NCI-H1694 (cell line): ENCODE results near the gene UBR1.
"Not testable (repeated sequence)": the region's sequence is repeated elsewhere in the genome, so short reads cannot be mapped to it uniquely, and the experiment has no call there.

Experiments
- DNase-seq: peaks from one replicate; lab custom pipeline; 2025; lab: John Stamatoyannopoulos, UW

Gene UBR1

DNA sequence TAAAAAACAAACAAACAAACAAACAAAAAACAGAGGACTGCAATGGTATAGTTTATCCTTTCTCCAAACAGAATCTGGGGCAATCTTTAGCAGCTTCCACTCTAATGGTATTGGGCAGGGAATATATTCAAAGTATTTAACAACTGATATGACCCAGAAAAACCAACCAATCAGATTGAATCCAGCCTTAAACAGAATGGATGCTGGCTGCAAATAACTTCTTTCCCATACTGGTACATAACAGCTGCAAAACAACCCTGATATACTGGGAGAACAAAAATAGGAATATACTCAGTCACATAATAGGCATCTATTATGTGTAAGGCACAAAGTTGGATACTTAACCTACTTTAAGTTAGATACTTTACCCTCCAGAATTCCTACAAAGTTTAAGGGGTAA lies 49.1 kb downstream of the UBR1 start:
- no peak for DNase-seq

DNA sequence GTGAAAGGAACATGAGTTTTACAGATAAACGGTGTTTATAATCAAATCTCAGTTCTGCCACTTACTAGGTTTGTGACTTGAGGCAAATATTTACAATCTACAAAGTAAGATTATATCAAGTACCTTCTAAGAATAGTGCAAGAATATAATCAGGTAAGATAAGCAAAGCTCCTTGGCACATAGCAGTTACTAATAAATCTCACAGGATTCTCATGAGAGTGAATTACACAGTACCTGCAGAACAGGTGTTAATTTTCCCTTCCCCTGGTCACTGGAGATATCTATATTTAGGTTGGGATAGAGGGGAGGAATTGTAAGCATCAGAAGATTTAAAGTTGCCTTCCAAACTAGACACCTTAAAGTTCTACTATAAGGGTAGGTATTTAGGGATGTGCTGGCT lies 53.0 kb downstream of the UBR1 start:
- DNase-seq: no peak

DNA sequence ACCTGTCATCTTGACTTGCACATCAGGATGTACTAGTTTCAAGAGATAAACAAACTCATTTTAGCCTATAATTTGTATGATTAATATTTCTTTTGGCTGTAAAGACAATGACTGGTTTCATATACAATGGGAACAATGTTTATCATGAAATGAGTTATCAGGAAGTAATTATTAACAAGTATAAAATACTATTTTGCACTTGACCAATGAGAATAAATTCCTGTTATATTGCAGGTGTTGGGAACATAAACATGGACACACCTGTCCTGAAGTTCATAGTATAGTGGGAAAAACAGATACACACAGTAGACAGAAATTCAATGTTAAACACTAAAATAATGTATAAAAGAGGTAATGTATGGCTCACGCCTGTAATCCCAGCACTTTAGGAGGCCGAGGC lies 56.9 kb downstream of the UBR1 start:
- DNase-seq: no peak

DNA sequence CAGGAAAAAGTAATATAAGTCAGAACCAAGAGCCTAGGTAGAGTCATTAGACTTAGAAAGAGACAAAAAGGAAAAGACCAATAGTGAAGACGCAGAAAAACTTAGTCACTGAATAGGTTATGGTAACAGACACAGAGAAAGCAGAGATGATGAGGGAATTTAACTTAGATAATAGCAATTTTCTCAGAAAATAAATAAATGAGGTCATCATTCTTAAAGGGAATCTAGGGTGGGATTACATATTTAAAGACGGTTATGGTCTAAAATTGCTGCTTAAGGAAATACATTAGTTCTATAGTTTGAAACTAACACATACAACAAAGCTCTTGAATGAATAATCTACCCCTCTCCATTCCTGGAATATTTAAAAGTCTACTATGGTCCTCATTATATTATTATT lies 59.4 kb downstream of the UBR1 start:
- DNase-seq: no peak

DNA sequence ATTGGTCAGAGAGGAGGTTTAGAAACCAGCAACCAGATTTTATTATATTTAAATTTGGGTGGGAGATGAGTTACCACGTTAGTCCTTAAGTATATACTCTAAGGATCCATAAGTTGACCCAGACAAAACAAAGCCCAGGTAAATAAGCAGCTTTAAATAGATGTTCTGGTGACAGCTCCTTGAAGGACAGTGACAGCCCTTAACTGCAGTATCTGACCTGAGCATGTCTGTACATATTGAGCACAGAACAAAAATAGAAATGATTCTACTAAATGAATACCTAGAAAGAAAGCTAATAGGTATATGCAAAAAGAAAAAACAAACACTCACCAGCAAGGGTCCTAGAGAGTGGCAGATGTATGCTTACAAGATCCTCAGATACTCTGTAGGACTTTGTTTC lies 63.0 kb downstream of the UBR1 start:
- DNase-seq: no peak

DNA sequence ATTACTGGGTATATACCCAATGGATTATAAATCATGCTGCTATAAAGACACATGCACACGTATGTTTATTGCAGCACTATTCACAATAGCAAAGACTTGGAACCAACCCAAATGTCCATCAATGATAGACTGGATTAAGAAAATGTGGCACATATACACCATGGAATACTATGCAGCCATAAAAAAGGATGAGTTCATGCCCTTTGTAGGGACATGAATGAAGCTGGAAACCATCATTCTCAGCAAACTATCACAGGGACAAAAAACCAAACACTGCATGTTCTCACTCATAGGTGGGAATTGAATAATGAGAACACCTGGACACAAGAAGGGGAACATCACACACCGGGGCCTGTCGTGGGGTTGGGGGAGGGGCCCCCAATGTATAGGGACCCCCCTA lies 64.8 kb downstream of the UBR1 start:
- DNase-seq: not testable (repeated sequence)

DNA sequence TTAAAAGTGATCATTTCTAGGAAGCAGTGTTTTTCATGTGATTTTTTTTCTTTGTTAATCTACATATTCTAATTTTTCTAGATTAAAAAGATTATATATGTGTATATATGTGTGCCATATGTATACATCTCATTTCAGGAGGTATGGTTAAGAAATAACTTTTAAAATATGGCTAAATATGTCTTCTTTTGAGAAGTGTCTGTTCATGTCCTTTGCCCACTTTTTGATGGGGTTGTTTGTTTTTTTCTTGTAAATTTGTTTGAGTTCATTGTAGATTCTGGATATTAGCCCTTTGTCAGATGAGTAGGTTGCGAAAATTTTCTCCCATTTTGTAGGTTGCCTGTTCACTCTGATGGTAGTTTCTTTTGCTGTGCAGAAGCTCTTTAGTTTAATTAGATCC lies 70.6 kb downstream of the UBR1 start:
- DNase-seq: not testable (repeated sequence)

DNA sequence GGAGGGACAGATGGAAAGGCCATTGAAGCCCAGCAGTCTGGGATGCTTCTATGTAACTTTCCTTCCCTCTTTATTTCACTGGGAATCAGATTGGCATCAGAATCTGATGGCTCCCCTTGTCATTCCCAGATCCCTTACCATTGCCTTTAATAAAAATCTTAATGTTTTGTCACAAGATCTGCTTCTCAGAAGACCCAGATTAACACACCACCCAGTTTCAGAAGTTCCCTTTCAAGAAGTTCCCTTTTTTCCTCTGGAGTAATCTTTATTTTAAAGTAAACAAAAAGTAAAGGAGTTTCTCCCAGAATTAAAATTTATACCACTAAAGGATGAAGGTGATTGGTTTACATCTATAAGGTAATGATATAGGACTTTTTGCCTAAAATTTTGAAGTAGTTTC lies 76.4 kb downstream of the UBR1 start:
- no peak for DNase-seq

DNA sequence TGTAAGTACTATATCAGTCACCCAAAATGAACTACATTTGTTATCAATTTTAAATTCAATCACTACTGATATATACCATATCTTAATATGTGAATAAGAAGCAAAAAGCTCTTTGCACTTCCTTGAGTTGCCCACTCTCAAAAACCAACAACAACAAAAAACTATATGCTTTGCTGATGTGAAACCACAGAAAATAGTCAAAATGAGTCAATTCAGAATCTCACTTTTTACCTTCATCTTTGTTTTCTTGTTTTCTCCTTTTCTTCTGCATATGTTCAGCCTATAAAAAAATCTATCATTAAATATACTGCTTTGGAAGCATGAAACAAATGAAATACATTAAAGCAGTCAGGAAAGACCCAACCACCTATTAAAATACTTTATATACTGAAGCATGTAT lies 80.7 kb downstream of the UBR1 start:
- DNase-seq: no peak

DNA sequence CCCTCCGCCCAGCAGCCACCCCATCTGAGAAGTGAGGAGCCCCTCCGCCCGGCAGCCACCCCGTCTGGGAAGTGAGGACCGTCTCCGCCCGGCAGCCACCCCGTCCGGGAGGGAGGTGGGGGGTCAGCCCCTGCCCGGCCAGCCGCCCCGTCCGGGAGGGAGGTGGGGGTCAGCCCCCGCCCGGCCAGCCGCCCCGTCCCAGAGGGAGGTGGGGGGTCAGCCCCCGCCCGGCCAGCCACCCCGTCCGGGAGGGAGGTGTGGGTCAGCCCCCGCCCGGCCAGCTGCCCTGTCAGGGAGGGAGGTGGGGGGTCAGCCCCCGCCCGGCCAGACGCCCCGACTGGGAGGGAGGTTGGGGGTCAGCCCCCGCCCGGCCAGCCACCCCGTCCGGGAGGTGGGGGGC lies 91.2 kb downstream of the UBR1 start:
- not testable (repeated sequence) for DNase-seq

DNA sequence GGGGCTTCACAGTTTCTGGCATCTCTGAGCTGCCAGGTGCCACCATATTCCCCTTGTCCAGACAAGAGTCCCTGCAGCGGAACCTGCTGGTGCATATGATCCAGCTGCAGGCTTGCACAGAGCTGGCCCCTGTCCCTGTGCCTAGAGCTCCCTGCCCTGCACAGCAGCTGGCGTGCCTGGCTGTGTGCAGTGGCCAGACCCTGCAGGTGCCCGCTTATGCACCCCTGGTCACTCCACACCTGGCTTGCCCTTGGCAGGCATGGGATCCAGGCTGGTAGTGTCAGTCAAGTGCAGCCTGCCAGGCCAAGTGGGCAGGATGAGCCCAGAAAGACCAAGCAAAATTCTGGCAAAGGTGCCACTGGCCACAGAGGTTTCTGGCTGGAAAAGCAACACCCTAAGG lies 96.6 kb downstream of the UBR1 start:
- DNase-seq: no peak

DNA sequence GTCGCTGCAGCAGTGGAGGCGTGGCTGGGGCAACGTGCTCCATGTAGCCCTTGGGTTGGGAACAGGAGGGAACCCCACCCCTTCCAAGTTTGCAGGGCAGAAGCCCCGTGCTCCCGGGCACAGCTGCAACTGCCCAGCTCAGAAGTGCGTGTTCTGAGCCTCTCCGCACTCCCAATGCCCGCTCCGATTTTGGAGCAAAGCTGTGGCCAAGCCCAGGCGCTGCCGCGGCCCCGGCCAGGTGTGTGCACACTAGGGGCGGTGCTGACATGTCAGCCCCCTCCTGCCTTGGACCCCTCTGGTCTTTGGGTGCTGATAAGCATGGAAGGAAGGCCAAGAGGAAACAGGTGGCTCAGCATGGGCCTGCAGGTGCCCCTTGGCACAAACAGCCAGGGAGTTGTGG lies 97.7 kb downstream of the UBR1 start:
- no peak for DNase-seq

DNA sequence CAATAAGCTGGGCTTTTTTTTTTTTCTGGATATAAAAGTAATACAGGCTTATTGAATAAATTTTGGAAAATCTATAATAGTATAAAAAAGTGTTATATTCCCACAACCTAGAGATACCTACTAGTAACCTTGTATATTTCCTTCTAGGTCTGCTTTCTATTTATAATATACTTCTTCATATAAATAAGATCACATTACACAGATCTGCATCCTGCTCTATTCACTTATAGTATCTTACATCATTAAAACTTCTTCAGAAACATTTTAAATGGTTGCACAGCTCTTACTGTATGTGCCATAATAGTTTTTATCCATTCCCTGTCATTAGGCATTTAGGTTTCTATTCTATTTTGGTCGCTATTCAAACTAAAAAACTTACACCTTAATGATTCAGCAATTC lies 98.3 kb downstream of the UBR1 start:
- DNase-seq: no peak

DNA sequence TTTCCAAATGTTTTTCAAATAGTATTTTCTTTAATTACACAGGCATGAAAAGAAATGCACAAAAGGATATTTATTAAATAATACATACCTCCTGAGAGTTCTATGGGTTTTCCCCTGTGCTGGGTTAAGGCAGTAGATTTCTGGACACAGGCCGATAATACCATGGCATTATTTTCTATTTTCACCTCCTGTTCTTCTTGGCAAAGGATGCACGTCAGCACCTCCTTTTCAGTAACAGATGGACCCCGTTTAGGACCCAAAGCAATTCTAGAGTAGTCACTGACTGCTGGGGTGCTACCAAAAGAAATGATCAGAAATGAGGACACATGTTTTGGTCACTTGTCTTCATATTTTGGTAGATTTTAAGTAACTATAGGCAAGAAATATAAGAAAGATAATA lies 98.8 kb downstream of the UBR1 start:
- DNase-seq: no peak

DNA sequence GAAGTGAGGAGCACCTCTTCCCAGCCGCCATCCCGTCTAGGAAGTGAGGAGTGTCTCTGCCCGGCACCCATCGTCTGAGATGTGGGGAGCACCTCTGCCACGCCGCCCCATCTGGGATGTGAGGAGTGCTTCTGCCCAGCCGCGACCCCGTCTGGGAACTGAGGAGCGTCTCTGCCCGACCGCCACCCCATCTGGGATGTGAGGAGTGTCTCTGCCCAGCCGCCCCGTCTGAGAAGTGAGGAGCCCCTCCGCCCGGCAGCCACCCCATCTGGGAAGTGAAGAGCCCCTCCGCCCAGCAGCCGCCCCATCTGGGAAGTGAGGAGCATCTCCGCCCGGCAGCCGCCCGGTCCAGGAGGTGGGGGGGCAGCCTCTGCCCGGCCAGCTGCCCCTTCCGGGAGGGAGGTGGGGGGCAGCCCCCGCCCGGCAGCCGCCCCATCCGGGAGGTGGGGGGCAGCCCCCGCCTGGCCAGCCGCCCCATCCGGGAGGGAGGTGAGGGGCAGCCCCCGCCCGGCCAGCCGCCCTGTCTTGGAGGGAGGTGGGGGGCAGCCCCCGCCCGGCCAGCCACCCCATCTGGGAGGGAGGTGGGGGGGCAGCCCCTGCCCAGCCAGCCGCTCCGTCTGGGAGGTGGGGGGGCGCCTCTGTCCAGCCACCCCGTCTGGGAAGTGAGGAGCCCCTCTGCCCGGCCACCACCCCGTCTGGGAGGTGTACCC lies 100.8 kb downstream of the UBR1 start:
- DNase-seq: not testable (repeated sequence)

DNA sequence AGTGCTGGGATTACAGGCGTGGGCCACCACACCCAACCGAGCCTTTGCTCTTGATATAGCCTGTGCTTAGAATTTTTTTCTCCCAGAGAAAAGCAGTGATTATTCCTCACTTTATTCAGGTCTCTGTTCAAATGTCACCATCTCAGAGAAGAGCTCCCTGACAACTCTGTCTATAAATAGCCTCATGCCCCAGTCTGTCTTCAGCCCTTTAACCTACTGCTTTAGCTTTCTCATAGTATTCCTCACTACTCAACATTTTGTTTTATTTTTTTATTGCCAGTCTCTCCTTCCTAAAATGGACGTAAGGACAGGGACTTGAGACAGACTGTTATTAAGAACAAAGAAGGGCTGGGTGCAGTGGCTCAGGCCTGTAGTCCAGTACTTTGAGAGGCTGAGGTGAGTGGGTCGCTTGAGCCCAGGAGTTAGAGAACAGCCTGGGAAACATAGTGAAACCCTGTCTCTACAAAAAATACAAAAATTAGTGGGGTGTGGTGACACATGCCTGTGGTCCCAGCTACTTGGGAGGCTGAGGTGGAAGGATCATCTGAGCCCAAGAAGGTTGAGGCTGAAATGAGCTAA lies 106.5 kb downstream of the UBR1 start:
- DNase-seq: no peak

DNA sequence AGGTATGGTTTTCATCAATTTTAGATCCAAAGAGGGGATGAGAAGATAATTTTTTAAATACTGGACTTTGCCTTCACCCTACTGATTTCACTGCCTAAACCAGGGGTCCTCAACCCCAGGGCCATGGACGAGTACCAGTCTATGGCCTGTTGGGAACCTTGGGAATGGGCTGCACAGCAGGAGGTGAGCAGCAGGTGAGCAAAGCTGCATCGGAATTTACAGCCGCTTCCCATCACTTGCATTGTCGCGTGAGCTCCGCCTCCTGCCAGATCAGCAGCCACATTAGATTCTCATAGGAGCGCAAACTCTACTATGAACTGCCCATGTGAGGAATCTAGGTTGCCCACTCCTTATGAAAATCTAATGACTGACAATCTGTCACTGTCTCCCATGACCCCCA lies 109.0 kb downstream of the UBR1 start:
- DNase-seq: no peak

DNA sequence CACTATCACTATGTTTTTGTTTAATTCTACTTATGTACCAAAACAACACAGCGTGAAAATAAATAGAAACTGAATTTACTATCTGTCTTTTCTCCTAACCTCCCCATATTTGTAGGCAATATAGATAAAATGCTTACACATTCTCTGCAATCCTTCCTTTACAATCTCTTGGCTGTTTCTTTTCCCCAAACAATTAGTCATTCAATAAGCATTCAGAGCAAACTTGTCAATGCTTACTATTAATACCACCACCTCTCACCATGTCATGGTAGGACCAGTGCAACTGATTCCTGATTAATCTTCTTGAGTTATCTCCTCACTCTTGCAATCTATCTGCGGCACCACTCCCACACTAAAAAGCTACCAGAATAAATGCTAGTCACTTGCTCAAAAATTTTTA lies 111.3 kb downstream of the UBR1 start:
- no peak for DNase-seq

DNA sequence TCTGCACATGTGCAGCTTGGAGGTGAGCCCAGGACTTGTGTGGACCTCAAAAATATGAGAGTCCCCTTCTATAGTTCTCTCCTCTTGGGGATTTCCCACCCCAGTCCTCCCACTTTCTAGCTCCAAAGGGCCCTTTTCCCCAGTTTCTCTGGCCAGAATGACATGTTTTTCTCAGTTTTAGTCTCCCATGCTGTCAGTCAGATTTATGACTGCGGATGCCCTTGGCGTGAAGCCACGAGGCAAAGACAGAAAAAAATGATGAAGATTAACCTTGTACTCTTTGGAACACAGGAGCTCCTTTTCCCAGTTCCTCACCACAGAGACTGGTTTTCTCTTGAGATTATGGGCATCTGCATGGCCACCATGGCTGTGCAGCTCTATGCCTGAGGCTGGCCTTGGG lies 113.2 kb downstream of the UBR1 start:
- no peak for DNase-seq

DNA sequence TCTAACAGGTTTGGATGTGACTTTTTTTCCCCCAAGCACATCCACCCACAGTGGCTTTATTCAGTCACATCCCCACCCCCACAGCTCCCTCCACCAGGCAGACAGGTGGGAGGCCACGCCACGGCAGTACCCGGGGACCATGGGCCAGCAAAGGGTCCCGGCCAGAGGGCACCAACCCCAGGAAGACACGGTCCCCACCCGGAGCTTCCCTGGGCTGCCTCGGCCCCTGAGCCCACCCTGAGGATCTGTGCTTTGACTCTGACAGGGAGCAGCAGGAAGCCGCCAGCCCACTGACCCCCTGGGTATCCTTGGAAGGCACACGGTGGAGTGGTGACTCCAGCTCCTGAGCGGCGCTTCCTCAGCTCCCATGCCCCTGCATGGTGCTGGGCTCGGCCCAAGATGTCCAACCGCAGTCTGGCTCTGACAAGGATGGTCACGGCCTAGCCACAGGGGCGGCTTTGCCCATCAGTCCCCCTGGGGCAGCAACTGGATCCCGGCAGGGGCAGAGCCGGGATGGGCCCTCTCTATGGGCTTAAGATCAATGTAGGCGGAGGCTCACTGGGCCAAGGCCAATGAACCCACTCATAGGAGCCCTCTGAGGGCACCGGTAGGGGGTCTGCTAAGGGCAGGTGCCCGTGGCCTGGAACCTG lies 119.0 kb downstream of the UBR1 start:
- DNase-seq: no peak

DNA sequence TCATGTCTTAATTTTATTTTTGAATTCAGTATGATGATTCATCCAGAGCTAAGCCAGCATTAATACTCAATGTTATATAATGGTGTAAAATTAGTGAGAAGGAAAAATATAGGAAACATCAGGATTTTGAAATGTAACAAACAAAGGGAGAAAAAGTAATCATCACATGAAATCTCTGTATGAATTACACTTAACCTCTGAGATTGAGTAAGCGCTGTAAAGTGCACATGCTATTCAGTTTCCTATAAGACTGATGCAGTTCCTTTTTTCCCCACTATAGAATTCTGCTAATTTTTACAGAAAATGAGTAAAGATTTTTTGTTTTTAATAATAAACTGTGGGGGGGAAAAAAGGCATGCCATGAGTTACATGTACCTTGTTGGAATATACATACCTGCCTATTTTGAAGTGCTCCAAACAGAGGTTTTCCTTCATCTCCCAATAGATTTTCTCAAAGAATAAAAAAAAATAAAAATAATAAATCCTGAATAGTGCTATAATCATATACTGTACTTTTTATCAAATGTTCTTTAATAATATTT lies 121.3 kb downstream of the UBR1 start:
- no peak for DNase-seq

DNA sequence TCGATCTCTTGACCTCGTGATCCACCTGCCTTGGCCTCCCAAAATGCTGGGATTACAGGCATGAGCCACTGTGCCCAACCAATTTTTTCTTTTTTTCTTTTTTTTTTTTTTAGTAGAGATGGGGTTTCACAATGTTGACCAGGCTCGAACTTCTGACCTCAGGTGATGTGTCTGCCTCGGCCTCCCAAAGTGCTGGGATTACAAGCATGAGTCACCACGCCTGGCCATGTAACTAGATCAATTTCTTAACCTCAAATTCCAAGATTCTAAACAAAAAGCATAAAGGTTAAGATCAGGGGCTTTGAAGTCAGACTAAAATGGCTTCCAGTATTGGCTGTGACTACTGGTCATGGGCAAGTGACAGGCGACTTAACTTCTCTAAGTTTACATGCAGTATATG lies 126.7 kb downstream of the UBR1 start:
- not testable (repeated sequence) for DNase-seq

DNA sequence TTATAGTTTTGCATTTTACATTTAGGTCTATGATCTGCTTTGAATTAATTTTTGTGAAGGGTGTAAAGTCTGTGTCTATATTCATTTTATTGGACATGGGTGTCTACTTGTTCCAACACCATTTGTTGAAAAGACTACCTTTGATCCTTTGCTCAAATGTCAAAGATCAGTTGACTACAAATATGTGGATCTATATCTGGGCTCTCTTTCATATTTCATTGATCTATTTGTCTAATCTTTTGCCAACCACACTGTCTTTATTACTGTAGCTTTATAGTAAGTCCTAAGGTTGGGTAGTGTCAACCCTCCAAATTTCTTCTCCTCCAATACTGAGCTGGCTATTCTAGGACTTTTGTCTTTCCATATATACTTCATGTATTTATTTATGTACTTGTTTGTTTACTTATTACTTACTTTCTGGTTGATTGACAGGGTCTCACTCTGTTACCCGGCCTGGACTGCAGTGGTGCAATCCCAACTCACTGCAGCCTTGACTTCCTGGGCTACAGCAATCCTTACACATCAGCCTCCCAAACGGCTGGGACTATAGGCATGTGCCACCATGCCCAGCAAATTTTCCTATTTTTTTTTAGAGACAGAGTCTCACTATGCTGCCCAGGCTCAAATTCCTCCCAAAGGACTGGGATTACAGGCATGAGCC lies 131.5 kb downstream of the UBR1 start:
- DNase-seq: no peak
